ENCODE data around the gene SLC16A5. TPM values are rescaled to one million over a fixed set of nuclear protein-coding genes. Genes with fewer than 3 reads are reported as not detected.
A peak's percentile ranks its signal among the peaks of the same experiment; 100 is the strongest.

SLC16A5 gene
- total and polyA plus RNA-seq, 12 donors: 3.6 to 17.4 (median 11.9) TPM

- Histone ChIP-seq H3K9me3 (no peaks in the 10 kb centered on the region), H3K27ac (no peak overlapping the region), H3K27me3 (no peaks in the 10 kb centered on the region), H3K4me3 (no peak overlapping the region), H3K4me1 (peaks cover 0 to 22% (median 9%) of the 10 kb centered on the region in 9 donors), H3K36me3 (peaks cover 0 to 50% (median 27%) of the 10 kb centered on the region in 9 donors)
- intact Hi-C loops (cut with DNase I): no loop called here
- DNase-seq: no peak
- 95 to 98% methylated on average over 7 of the region's 7 CpGs for WGBS, 2 donors
- ATAC-seq: no peak
- TF ChIP-seq, protein P1, sequence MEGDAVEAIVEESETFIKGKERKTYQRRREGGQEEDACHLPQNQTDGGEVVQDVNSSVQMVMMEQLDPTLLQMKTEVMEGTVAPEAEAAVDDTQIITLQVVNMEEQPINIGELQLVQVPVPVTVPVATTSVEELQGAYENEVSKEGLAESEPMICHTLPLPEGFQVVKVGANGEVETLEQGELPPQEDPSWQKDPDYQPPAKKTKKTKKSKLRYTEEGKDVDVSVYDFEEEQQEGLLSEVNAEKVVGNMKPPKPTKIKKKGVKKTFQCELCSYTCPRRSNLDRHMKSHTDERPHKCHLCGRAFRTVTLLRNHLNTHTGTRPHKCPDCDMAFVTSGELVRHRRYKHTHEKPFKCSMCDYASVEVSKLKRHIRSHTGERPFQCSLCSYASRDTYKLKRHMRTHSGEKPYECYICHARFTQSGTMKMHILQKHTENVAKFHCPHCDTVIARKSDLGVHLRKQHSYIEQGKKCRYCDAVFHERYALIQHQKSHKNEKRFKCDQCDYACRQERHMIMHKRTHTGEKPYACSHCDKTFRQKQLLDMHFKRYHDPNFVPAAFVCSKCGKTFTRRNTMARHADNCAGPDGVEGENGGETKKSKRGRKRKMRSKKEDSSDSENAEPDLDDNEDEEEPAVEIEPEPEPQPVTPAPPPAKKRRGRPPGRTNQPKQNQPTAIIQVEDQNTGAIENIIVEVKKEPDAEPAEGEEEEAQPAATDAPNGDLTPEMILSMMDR (IDR thresholded peaks at IDR 0.05): no peak
These were observed 11.1 kb downstream of the SLC16A5 start for GRCh38 chr17:75098861-75099260.

GRCh38 chr17:75099881-75100595 is 12.3 kb downstream of the SLC16A5 start:
- Histone ChIP-seq H3K4me1 (peaks cover 0 to 22% (median 9%) of the 10 kb centered on the region in 9 donors), H3K27me3 (no peaks in the 10 kb centered on the region), H3K9me3 (no peaks in the 10 kb centered on the region), H3K36me3 (peaks cover 0 to 57% (median 27%) of the 10 kb centered on the region in 9 donors), H3K27ac (no peak overlapping the region), H3K4me3 (no peak overlapping the region)
- ATAC-seq: no peak
- intact Hi-C loops (cut with DNase I): loop anchor here in 1 of 10 donors (10.0 kb wide), 1 partner anchor 305 kb away; the partner anchor contains the start of gene GRB2
- TF ChIP-seq, protein P1 (IDR thresholded peaks at IDR 0.05): no peak
- WGBS, 2 donors: 97% methylated on average over 31 of the region's 31 CpGs
- no peak for DNase-seq

GRCh38 chr17:75102385-75102821 is 14.6 kb downstream of the SLC16A5 start:
- no peaks in the 10 kb centered on the region for H3K27me3 ChIP-seq
- DNase-seq: no peak
- ATAC-seq: no peak
- WGBS, 2 donors: 69 to 79% methylated on average over 12 of the region's 12 CpGs
- peaks cover 0 to 56% (median 27%) of the 10 kb centered on the region in 9 donors for H3K36me3 ChIP-seq
- intact Hi-C loops (cut with DNase I): loop anchor here in 1 of 10 donors (10.0 kb wide), 1 partner anchor 302 kb away; the partner anchor contains the start of gene GRB2
- H3K27ac ChIP-seq: no peak overlapping the region
- H3K9me3 ChIP-seq: no peaks in the 10 kb centered on the region
- no peak overlapping the region for H3K4me3 ChIP-seq
- H3K4me1 ChIP-seq: peaks cover 0 to 17% (median 0%) of the 10 kb centered on the region in 9 donors
- TF ChIP-seq, protein P1 (IDR thresholded peaks at IDR 0.05): no peak

GRCh38 chr17:75103601-75104554 is 16.1 kb downstream of the SLC16A5 start:
- ATAC-seq (peak in 4 of 8 donors; percentile 13 to 62 (median 20)), DNase-seq (no peak)
- H3K4me3 ChIP-seq: no peak overlapping the region
- no peaks in the 10 kb centered on the region for H3K9me3 ChIP-seq
- no peaks in the 10 kb centered on the region for H3K27me3 ChIP-seq
- peak overlapping the region in 3 of 10 donors; percentile 4 to 16 (median 12) for H3K27ac ChIP-seq
- peaks cover 0 to 42% (median 16%) of the 10 kb centered on the region in 9 donors for H3K36me3 ChIP-seq
- peaks cover 0 to 21% (median 0%) of the 10 kb centered on the region in 9 donors for H3K4me1 ChIP-seq
- intact Hi-C loops (cut with DNase I): loop anchor here in 1 of 10 donors (10.0 kb wide), 1 partner anchor 301 kb away; the partner anchor contains the start of gene GRB2
- 75 to 80% methylated on average over 13 of the region's 14 CpGs for WGBS, 2 donors
- TF ChIP-seq, protein P1 (IDR thresholded peaks at IDR 0.05): no peak
